Hippocampal formation (tissue), 2 donors: ENCODE results near the gene EEIG1.
A peak's percentile ranks its signal among the peaks of the same experiment; 100 is the strongest.
"Not testable (repeated sequence)": the region's sequence is repeated elsewhere in the genome, so short reads cannot be mapped to it uniquely, and the experiment has no call there.

Source experiments
- DNase-seq, 2 donors: peaks; one replicate each; lab custom pipeline; 2025; lab: John Stamatoyannopoulos, UW

EEIG1 gene

GRCh38 chr9:127980706-127981558 lies at the start of gene EEIG1:
Gene EEIG1, minus strand, starts transcription at chr9:127980989. Its CDS starts 852 bp downstream, at chr9:127980137.
- peak; percentile 93 to 95 for DNase-seq

DNA sequence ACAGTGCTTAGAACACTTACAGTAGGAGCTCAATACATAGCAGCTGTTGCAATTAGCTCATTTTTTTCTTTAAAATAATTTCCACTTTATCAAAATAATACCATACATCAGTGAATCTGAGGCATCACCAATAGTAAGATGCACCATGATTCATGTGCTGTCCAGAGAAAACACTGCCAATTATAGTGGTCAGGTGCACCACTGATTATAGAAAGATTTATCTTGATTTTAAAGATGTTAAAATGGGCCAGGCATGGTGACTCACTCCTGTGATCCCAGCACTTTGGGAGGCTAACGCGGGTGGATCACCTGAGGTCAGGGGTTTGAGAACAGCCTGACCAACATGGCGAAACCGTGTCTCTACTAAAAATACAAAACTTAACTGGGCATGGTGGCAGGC lies 46.9 kb upstream of the EEIG1 start:
- DNase-seq, result no peak

DNA sequence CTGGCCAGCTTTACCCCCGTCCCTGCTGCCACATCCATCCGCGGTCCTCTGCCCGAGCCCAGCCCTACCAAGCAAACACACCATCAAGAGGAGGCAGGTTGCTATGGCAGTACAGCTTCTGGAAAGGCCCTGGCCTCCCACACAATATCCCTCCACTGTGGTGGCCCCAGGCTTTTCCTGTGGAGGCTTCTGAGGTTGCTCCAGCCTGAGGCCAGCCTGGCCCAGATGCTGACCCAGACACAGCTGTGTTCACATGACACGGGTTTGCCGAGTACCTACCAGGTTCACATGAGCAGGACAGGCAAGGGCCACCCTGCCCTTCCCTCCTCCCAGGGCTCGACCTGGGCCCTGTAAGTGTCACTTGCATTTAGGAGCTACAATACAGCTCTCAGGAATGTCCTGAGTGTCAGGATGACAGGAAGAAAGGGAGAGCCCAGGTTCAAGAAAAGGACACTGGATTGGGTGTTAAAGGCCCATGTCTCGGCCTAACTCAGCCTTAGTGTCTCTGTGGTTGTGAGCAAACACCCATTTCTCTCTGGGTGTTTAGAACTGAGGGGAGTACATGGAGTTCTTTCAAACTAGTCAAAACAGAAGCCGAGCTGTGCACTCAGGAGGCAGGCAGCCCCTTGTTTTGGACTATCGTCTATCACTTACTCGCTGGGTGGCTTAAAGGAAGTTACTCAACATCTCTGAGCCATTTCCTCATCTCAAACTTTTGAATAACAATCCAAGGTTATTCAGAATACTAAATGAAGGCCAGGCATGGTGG lies 46.2 kb upstream of the EEIG1 start:
- no peak for DNase-seq

DNA sequence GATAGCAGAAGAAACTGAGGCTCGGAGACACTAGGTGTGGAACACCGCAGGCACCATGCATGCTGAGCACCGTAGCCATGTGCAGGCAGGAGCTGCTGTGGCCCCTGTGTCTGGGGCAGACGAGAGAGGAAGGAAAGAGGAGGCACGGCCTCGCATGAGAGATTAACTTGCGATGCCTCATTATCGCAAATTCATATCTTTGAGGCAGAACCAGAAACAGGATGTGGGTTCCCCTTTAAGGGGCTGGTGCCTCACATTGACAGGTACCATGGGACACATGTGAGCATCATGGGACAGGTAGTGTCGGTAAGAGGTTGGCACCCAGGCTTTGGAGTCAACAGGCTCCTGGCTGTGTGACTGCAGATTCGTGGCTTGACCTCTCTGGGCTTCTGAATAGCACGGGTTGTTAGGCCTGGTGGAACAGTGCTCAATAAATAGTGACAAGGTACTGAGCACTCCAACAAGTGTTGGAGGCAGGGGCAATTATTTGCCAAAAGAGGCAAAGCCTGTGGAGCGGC lies 45.5 kb upstream of the EEIG1 start:
- DNase-seq, result no peak

DNA sequence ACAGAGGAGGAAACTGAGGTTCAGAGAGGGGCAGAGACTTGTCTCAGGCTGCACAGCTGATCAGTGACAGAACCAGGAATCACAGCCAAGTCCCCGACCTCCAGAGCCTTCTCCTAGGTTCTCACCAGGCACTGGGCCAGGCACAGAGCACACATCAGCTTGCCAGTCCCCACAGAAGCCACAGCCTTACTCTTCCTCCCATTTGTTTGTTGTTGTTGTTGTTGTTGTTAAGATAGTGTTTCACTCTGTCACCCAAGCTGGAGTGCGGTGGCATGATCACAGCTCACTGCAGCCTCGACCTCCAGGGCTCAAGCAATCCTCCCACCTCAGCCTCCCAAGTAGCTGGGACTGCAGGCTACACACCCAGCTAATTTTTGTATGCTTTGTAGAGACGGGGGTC lies 44.9 kb upstream of the EEIG1 start:
- no peak for DNase-seq

- no peak for DNase-seq
Observed at GRCh38 chr9:128024761-128025308, 44.0 kb upstream of the EEIG1 start.

DNA sequence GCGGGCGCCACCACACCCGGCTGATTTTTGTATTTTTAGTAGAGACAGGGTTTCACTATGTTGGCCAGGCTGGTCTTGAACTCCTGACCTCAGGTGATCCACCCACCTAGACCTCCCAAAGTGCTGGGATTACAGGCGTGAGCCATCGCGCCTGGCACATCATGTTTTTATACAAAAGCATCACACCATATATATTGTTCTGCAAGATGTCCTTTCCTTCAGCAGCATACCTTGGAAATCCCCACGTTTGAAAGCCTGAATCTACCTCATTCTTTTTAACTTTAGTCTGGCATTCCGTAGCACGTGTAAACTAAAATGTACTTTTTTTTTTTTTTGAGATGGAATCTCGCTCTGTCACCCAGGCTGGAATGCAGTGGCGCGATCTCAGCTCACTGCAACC lies 42.9 kb upstream of the EEIG1 start:
- DNase-seq, result not testable (repeated sequence)

DNA sequence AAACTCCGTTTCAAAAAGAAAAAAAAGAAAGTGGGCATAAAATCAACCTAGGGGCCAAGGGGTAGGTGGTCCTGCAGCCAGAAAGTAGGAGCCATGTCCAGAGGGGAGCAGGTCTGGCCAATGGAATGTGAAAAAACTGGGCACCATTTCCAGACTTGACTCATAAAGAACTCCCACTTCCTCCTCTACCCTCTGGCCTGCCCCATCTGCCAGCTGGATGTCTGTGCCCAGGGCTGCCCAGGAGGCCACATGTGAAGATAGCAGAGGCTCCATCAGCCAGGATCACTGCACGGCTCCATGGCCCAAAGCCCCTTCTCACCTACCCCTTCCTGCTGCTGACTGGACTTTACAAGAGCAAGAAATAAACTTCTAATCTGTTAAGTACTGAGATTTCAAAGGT lies 42.1 kb upstream of the EEIG1 start:
- no peak for DNase-seq

GRCh38 chr9:128021098-128021497 lies 40.3 kb upstream of the EEIG1 start:
- DNase-seq, result no peak

DNA sequence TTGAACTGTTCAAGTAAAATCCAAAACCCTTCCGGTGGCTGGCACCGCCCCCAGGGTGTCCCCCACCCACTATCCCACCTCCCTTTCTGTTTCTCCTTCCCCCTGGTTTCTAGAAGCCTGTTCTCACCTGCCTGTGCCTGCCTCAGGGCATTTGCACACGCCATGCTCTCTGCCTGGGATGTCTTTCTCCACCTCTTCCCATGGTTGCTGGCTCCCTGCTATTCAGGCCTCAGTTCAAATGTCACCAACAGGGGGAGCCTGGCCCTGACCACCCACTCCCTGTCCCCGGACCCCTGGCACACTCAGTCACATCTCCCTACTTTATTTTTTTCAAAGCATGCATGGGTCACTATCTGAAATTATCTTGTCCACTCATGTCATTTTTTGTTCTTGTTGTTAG lies 39.9 kb upstream of the EEIG1 start:
- no peak for DNase-seq

GRCh38 chr9:128015696-128016095 lies 34.9 kb upstream of the EEIG1 start:
- DNase-seq, result no peak

- no peak for DNase-seq
Observed at GRCh38 chr9:128011071-128011817, 30.5 kb upstream of the EEIG1 start.

- DNase-seq, result no peak
Observed at GRCh38 chr9:128009639-128010038, 28.9 kb upstream of the EEIG1 start.

DNA sequence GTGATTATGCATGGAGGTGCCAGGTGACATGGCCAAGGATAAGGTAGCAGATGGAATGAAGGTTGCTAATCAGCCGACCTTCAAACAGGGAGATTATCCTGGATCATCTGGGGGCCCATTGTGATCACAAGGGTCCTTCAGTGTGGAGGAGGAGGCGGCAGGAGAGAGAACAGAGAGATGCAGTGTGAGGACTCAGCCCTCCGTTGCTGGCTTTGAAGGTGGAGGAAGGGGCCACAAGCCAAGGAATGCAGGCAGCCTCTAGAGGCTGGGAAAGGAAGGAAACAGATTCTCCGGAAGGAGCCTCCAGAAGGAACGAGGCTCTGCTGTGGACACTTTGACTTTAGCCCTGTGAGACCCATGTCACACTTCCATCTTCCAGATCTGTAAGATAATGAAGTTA lies 27.4 kb upstream of the EEIG1 start:
- no peak for DNase-seq

- DNase-seq, result peak; percentile 11 to 14
Observed at GRCh38 chr9:128007566-128008138, 26.9 kb upstream of the EEIG1 start.

GRCh38 chr9:128006332-128006996 lies 25.7 kb upstream of the EEIG1 start:
- DNase-seq, result no peak

- DNase-seq, result no peak
Observed at GRCh38 chr9:128005923-128006322, 25.1 kb upstream of the EEIG1 start.

- no peak for DNase-seq
Observed at GRCh38 chr9:128003966-128004604, 23.3 kb upstream of the EEIG1 start.

DNA sequence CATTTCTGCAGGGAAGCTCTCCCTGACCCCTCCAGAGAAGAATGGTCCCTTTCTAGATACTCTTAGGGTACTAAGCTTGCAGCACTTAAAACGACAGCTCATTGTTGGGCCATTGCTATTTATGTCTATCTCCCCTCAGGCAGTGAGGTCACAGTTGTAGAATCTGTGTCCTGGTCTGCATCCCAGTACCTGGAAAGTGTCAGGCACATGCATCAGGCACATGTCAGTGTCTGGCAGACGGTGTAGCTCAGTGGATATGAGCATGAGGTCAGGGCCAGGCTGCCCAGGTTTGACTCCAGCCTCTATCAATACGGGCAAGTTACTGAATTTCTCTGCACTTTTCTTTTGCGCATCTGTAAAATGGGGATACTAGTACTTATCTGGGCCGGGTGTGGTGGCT lies 22.2 kb upstream of the EEIG1 start:
- DNase-seq, result no peak

DNA sequence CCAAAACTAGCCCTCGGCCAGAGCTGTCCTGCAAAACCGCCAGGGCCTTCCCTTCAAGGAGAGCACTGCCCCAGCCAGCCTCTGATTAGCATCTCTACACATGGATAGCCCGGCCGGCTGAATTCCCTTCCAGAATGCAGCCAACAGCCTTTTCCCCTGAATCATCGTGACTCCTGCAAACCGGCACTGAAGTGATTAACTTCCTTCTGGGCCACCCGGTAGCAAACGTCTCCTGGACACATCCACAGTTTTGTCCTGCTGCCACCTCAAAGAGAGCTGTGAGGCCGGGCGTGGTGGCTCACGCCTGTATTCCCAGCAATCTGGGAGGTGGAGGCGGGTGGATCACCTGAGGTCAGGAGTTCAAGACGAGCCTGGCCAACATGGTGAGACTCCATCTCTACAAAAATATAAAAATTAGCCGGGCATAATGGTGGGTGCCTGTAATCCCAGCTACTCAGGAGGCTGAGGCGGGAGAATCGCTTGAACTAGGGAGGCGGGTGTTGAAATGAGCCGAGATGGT lies 21.1 kb upstream of the EEIG1 start:
- DNase-seq, result no peak
